ENCODE results near the gene TENM4. TPM values are rescaled to one million over a fixed set of nuclear protein-coding genes. Genes with fewer than 3 reads are reported as not detected.

TENM4 gene
- total and polyA plus RNA-seq, 4 donors: 0.02 to 0.33 (median 0.14) TPM

- DNase-seq (ENCODE audit: low spot score): no peak
- no peaks in the 10 kb centered on the region for H3K36me3 ChIP-seq (ENCODE audit: control insufficient read depth in 4 of 4, insufficient read depth in 3 of 4, low read depth in 1 of 4, low read length in 3 of 4)
- no peak overlapping the region for H3K9ac ChIP-seq (ENCODE audit: low read depth in 1 of 2, low read length in 2 of 2)
- H3K4me1 ChIP-seq (ENCODE audit: control insufficient read depth in 4 of 4, insufficient read depth in 4 of 4, low read length in 3 of 4): peaks cover 0 to 4% (median 0%) of the 10 kb centered on the region in 4 donors
- no peaks in the 10 kb centered on the region for H3K9me3 ChIP-seq (ENCODE audit: control insufficient read depth in 4 of 4, low read length in 3 of 4)
- no peak overlapping the region for H3K27ac ChIP-seq (ENCODE audit: low read depth in 1 of 2, low read length in 2 of 2)
- no peaks in the 10 kb centered on the region for H3K27me3 ChIP-seq (ENCODE audit: control insufficient read depth in 4 of 4, insufficient read depth in 4 of 4, low read length in 3 of 4)
- TF ChIP-seq NR2F2 (IDR thresholded peaks at IDR 0.05): no peak
- TF ChIP-seq ZBTB33 (IDR thresholded peaks at IDR 0.05): no peak
- no peak for TF ChIP-seq YY1 (IDR thresholded peaks at IDR 0.05)
- no peak for TF ChIP-seq RAD21 (IDR thresholded peaks at IDR 0.05)
- TF ChIP-seq FOXA2 (IDR thresholded peaks at IDR 0.05): no peak
- H3K4me3 ChIP-seq (ENCODE audit: low read depth in 1 of 3, low read length in 3 of 3): no peak overlapping the region
Measured at GRCh38 chr11:78735711-78736110, 705.1 kb downstream of the TENM4 start.

- no peak overlapping the region for H3K9ac ChIP-seq (ENCODE audit: low read depth in 1 of 2, low read length in 2 of 2)
- DNase-seq (ENCODE audit: low spot score): no peak
Measured at GRCh38 chr11:78733031-78733430, 707.8 kb downstream of the TENM4 start.

GRCh38 chr11:78732246-78732645 is 708.6 kb downstream of the TENM4 start:
- H3K27ac ChIP-seq (ENCODE audit: low read depth in 1 of 2, low read length in 2 of 2): no peak overlapping the region
- TF ChIP-seq JUND (IDR thresholded peaks at IDR 0.05) (no peak), REST (IDR thresholded peaks at IDR 0.05) (no peak), RXRA (IDR thresholded peaks at IDR 0.05) (no peak), MAX (IDR thresholded peaks at IDR 0.05) (no peak), GABPA (IDR thresholded peaks at IDR 0.05 in 1 of 2, conservative IDR thresholded peaks at IDR 0.05 in 1 of 2) (no peak), HNF4A (conservative IDR thresholded peaks at IDR 0.05) (no peak), FOXA2 (IDR thresholded peaks at IDR 0.05) (no peak), CTCF (IDR thresholded peaks at IDR 0.05; ENCODE audit: low read depth, low read length, missing input control) (no peak), ZBTB33 (IDR thresholded peaks at IDR 0.05) (no peak), SP1 (IDR thresholded peaks at IDR 0.05) (no peak)
- H3K36me3 ChIP-seq (ENCODE audit: control insufficient read depth in 4 of 4, insufficient read depth in 3 of 4, low read depth in 1 of 4, low read length in 3 of 4): no peaks in the 10 kb centered on the region
- WGBS: 92% methylated on average over 11 of the region's 11 CpGs
- H3K9ac ChIP-seq (ENCODE audit: low read depth in 1 of 2, low read length in 2 of 2): no peak overlapping the region
- no peaks in the 10 kb centered on the region for H3K9me3 ChIP-seq (ENCODE audit: control insufficient read depth in 4 of 4, low read length in 3 of 4)
- peaks cover 0 to 8% (median 3%) of the 10 kb centered on the region in 4 donors for H3K4me1 ChIP-seq (ENCODE audit: control insufficient read depth in 4 of 4, insufficient read depth in 4 of 4, low read length in 3 of 4)
- H3K4me3 ChIP-seq (ENCODE audit: low read depth in 1 of 3, low read length in 3 of 3): no peak overlapping the region
- no peaks in the 10 kb centered on the region for H3K27me3 ChIP-seq (ENCODE audit: control insufficient read depth in 4 of 4, insufficient read depth in 4 of 4, low read length in 3 of 4)
- no peak for DNase-seq (ENCODE audit: low spot score)

More at GRCh38 chr11:78733031-78733430, 707.8 kb downstream of the TENM4 start:
- Histone ChIP-seq H3K36me3 (ENCODE audit: control insufficient read depth in 4 of 4, insufficient read depth in 3 of 4, low read depth in 1 of 4, low read length in 3 of 4) (no peaks in the 10 kb centered on the region), H3K27ac (ENCODE audit: low read depth in 1 of 2, low read length in 2 of 2) (no peak overlapping the region), H3K4me3 (ENCODE audit: low read depth in 1 of 3, low read length in 3 of 3) (no peak overlapping the region), H3K9me3 (ENCODE audit: control insufficient read depth in 4 of 4, low read length in 3 of 4) (no peaks in the 10 kb centered on the region), H3K4me1 (ENCODE audit: control insufficient read depth in 4 of 4, insufficient read depth in 4 of 4, low read length in 3 of 4) (peaks cover 0 to 8% (median 3%) of the 10 kb centered on the region in 4 donors), H3K27me3 (ENCODE audit: control insufficient read depth in 4 of 4, insufficient read depth in 4 of 4, low read length in 3 of 4) (no peaks in the 10 kb centered on the region)
- TF ChIP-seq HNF4G (IDR thresholded peaks at IDR 0.05): no peak
- no peak for TF ChIP-seq FOXA2 (IDR thresholded peaks at IDR 0.05)
- no peak for TF ChIP-seq EGR1 (IDR thresholded peaks at IDR 0.05; ENCODE audit: low read depth in 2 of 2)
- no peak for TF ChIP-seq YY1 (IDR thresholded peaks at IDR 0.05)
- no peak for TF ChIP-seq RAD21 (IDR thresholded peaks at IDR 0.05)
